C4-2B (cell line): ENCODE measurements around the gene STAB1.

Experiments
- ZFX ChIP-seq: fragments of 450-650 bp; IDR thresholded peaks from 2 replicates; pipeline ENCODE4 v1.6.1; 2017
- TF ChIP-seq, protein P1 (sequence below): fragments of 450-650 bp; conservative IDR thresholded peaks from 2 replicates; pipeline ENCODE4 v1.5.1; 2017; ENCODE audit warnings: mild to moderate bottlenecking

DNA sequence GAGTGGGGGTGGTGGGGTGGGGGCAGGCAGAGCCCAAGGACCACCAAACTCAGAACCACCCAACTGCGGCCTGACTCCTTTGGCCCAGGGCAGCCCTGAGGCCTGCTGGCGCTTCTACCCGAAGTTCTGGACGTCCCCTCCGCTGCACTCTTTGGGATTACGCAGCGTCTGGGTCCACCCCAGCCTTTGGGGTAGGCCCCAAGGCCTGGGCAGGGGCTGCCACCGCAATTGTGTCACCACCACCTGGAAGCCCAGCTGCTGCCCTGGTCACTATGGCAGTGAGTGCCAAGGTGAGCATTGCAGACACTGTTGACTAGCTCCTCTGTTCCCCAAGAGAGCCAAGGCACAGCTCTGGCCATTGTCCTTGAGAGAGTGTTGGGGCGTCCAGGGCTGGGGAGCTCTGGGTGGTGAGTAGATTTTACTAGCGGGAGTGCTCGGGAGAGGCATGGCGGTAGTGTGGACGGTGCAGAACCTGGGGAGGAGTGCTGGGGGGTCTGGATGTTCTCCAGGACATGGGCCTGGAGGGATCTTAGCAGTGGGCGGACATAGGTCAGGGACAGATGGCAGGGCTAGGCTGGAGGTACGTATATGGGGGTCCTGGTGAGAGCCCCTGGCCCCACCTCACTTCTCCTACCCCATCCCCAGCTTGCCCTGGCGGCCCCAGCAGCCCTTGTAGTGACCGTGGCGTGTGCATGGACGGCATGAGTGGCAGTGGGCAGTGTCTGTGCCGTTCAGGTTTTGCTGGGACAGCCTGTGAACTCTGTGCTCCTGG is 25.8 kb downstream of the STAB1 start:
- TF ChIP-seq, protein P1, sequence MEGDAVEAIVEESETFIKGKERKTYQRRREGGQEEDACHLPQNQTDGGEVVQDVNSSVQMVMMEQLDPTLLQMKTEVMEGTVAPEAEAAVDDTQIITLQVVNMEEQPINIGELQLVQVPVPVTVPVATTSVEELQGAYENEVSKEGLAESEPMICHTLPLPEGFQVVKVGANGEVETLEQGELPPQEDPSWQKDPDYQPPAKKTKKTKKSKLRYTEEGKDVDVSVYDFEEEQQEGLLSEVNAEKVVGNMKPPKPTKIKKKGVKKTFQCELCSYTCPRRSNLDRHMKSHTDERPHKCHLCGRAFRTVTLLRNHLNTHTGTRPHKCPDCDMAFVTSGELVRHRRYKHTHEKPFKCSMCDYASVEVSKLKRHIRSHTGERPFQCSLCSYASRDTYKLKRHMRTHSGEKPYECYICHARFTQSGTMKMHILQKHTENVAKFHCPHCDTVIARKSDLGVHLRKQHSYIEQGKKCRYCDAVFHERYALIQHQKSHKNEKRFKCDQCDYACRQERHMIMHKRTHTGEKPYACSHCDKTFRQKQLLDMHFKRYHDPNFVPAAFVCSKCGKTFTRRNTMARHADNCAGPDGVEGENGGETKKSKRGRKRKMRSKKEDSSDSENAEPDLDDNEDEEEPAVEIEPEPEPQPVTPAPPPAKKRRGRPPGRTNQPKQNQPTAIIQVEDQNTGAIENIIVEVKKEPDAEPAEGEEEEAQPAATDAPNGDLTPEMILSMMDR, result no peak
- no peak for TF ChIP-seq ZFX
